ENCODE measurements around the gene MRPL55.

MRPL55 gene

DNA sequence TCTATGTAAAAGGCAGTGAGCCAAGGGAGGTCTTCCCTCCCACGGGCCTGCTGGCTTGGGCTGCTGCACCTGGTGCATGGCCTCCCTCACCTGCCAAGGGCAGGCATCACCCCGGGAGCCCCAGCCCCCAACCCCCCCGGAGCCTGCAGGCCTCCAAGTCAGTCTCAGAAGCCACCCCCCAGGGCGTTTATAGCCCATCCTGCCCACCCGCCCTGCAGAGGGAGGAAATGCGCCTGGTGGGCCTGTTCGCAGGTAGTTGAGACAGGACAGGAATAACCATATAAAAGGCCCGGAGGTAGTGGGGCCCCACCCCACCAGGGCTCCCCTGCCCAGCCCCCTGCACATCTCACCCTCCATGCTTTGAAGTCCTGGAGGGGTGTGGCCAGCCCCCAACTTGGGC, 44.8 kb downstream of the MRPL55 start:
- no peak for DNase-seq (ENCODE audit: low read depth, low spot score)
- no peak overlapping the region for H3K4me3 ChIP-seq (ENCODE audit: low read depth, low read length)
- TF ChIP-seq, protein P1, sequence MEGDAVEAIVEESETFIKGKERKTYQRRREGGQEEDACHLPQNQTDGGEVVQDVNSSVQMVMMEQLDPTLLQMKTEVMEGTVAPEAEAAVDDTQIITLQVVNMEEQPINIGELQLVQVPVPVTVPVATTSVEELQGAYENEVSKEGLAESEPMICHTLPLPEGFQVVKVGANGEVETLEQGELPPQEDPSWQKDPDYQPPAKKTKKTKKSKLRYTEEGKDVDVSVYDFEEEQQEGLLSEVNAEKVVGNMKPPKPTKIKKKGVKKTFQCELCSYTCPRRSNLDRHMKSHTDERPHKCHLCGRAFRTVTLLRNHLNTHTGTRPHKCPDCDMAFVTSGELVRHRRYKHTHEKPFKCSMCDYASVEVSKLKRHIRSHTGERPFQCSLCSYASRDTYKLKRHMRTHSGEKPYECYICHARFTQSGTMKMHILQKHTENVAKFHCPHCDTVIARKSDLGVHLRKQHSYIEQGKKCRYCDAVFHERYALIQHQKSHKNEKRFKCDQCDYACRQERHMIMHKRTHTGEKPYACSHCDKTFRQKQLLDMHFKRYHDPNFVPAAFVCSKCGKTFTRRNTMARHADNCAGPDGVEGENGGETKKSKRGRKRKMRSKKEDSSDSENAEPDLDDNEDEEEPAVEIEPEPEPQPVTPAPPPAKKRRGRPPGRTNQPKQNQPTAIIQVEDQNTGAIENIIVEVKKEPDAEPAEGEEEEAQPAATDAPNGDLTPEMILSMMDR (IDR thresholded peaks at IDR 0.05; ENCODE audit: insufficient read depth, low read length, missing control alignments): no peak
- ChIA-PET CTCF (no interaction called here), POLR2A (no interaction called here)

DNA sequence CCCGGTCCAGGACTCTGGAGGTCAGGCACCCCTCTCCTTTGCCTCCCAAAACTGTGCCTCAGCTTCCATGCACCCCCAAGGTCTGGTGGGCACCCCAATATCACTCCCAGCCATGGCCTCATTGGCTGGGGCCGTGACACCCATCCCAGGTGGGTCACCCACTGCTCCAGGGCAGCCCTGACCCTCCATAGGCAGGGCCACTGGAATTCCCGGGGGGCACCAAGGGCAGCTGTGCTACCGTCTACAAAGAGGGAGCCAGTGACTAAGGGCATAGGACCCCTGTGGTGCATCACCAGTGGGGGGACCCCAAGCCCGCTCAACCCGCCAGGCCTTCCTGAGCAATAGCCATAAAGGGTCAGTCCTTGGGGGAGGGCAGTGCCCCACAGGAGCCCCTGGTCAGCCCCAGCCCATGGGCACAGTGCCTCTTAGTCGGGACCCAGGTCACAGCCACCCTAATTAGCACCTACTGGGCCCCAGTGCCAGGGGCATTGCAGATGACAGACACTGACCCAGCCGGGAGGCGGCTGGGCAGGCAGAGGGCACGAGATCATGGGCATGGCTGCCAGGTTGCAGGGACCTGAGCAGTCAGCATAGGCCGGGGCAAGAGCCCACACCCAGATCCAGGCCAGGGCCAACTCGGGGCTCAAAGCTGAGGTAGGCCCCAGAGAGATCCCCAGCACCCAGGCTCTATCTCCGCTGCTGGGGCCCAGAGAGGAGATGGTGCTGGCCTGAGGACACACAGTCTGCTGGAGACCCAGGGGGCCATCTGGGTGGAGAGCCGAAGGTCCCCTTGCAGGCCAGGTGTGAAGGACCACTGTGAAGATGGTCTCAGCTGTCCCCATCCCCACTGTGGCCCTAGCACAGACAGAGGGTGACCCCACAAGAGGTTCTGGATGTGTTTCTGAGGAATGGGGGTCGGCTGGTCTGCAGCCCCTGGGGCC, 45.6 kb downstream of the MRPL55 start:
- TF ChIP-seq, protein P1 (IDR thresholded peaks at IDR 0.05; ENCODE audit: insufficient read depth, low read length, missing control alignments): no peak
- ChIA-PET CTCF (no interaction called here), POLR2A (no interaction called here)
- no peak overlapping the region for H3K4me3 ChIP-seq (ENCODE audit: low read depth, low read length)
- DNase-seq (ENCODE audit: low read depth, low spot score): no peak

DNA sequence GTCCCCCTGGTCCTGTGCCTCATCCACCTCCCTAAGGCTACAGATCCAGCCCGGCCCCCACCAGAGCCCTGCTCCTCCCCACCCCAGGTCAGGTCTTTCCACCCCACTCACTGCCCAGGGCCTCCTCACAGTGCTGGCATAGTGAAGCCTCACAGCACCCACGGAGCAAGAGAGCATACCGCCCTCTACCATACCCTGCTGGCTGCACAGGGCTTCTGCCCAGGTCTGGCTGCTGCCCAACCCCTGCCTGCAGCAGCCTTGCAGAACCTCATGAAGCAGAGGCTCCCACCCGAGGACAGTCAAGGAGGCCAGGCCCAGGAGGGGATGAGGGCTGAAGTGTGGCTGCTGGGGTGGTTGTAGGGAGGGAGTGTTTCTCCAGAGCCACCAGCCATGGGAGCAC, 46.3 kb downstream of the MRPL55 start:
- ChIA-PET POLR2A (no interaction called here), CTCF (no interaction called here)
- DNase-seq (ENCODE audit: low read depth, low spot score): no peak

DNA sequence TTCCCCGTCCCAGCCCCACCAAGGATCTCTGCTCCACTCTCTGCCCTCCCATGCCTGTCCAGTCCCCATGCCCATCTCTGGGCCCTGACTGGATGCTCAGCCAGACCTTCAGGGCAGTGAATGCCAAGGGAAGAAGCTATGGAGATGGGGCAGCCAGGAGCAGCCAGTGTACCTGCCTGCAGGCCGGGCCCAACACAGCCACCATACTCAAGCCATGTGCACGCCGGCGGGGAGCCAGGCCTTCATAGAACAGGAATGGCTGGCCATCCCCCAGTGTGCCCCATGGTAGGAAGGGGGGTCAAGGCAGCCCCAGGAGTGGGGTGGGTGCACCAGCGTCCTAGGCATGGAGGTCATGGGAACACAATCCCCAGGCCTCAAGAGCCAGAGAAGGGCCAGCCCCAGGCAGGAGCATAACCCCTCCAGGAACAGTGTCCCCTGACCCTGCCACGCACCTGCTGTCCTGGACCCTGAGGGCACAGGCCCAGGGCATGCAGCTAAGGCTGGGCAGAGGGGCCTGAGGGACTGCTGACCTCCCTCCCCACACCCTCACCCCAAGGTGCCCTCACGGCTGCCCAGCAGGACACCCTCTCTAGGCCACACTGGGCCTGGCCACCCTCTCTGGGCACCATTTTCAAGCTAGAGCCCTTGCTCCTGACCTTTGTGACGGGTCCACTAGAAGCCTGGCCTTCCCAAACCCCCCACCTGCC, 46.9 kb downstream of the MRPL55 start:
- H3K4me3 ChIP-seq (ENCODE audit: low read depth, low read length): no peak overlapping the region
- TF ChIP-seq, protein P1 (IDR thresholded peaks at IDR 0.05; ENCODE audit: insufficient read depth, low read length, missing control alignments): no peak
- ChIA-PET CTCF (no interaction called here), POLR2A (no interaction called here)
- DNase-seq (ENCODE audit: low read depth, low spot score): no peak

More for the DNA sequence above, 46.3 kb downstream of the MRPL55 start:
- TF ChIP-seq, protein P1 (IDR thresholded peaks at IDR 0.05; ENCODE audit: insufficient read depth, low read length, missing control alignments): no peak
- H3K4me3 ChIP-seq (ENCODE audit: low read depth, low read length): no peak overlapping the region

DNA sequence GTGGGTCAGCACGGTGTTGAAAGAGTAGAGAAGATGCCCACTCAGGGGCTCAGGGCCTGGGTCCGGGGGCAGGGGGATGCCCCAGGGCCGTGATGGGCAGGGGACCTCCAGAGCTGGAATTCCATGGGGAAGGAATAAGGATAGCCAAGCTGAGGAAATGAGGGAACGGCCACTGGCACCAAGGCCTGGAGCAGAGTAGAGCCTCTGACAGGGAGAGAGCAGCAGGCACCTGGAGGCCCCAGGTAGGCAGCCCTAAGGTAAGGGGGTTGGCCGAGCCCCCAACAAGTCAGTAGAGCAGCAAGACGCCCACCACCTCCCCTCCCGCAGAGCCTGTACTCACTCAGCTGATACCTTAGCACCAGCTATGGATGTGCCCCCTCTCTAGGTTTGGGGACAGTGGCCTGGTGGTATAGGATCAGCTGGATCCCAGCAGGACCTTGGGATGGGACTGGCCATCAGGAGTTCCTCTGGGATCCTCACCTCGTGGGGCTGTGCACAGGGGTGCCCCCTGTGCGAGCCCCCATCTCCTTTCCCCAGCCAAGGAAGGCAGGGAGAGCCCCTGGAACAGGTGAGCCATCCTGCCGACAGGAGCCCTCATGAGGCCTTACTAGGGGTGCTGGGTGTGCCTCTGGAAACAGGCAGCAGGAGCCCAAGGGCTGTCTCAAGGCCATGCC, 47.6 kb downstream of the MRPL55 start:
- CTCF ChIA-PET: no interaction called here
- POLR2A ChIA-PET: no interaction called here
- TF ChIP-seq, protein P1 (IDR thresholded peaks at IDR 0.05; ENCODE audit: insufficient read depth, low read length, missing control alignments): no peak
- no peak overlapping the region for H3K4me3 ChIP-seq (ENCODE audit: low read depth, low read length)
- no peak for DNase-seq (ENCODE audit: low read depth, low spot score)
